HG03103 (cell line): ENCODE data around the gene FRMD3.
"Not testable (repeated sequence)": the region's sequence is repeated elsewhere in the genome, so short reads cannot be mapped to it uniquely, and the experiment has no call there.

Experiments
- ATAC-seq: cut with Tn5 transposase; IDR thresholded peaks from one replicate; pipeline ENCODE4 v1.9.1; 2021; ENCODE audit warnings: low read depth; ENCODE audit not compliant: unreplicated experiment

FRMD3 gene

DNA sequence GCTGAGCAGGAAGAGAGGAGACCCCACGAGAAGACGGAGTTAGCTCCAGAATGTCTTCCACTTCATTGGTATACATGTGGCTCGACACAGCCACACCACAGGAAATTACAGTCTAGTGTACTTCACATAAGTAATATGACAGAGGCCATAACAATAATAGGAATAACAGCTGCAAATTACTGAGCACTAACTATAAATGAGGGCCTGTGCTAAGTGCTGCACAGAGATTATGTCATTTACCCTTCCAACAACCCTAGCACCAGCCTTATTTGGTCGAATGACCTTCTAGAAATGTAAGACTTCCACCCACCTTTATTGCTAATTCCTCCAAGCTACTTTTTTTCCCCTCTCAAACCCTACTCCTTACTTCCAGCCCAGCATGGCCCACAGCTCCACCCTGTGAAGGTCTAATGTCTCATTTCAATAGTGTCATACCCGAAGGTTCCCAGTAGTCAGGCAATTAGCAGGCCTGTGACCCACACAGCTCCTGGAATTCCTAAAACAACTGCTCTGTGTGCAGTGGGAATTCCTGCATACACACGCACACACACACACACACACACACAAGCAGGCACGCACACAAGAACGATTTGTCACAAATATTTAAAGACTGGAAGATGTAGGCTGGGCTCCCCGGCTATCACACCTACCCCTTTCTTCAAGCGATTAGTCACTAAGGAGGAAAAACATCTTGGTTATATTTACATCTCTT lies 134.5 kb downstream of the FRMD3 start:
- ATAC-seq: no peak

DNA sequence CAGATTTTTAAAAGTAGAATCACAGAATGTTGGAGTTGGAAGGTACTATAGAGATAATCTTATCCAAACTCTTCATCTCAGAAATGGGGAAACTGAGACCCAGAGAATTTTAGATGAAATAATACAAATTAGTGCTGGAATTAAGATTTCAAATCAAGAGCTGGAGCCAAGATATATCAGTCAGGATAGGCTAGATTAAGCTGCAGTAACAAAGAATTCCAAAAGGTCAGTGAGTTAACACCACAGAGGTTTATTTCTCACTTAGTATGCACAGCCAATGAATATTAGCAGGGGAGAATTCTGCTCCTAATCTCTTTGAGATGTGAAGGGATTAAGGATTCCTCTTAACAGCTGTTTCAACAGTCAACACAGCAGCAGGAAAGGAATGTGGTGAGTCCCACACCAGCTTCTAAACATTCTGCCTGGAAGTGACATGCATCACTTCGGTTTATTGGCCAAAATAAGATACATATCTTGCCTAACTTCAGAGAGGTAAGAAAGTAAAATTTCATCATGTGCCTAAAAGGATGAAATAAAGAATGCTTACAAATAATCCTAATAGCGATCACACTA lies 136.8 kb downstream of the FRMD3 start:
- ATAC-seq: no peak

- ATAC-seq: no peak
Measured at GRCh38 chr9:83396813-83397212, 141.4 kb downstream of the FRMD3 start.

DNA sequence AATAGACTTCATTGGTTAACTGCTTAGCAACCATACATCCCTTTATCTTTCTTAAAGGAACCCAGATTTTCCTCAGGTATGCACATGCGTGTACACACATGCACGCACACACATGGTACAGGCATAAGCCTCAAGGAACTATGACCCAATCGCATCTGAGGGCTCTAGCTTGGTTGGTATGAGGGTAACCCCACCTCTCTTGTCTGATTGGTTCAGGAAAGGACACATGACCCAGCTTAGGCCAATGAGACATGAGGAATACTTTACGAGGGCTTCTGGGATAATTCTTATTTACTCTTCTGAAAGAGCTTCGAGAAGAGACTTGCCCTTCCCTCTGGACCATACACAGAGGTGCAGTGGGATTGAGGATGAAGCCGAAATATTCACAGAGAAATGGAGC lies 141.9 kb downstream of the FRMD3 start:
- no peak for ATAC-seq

DNA sequence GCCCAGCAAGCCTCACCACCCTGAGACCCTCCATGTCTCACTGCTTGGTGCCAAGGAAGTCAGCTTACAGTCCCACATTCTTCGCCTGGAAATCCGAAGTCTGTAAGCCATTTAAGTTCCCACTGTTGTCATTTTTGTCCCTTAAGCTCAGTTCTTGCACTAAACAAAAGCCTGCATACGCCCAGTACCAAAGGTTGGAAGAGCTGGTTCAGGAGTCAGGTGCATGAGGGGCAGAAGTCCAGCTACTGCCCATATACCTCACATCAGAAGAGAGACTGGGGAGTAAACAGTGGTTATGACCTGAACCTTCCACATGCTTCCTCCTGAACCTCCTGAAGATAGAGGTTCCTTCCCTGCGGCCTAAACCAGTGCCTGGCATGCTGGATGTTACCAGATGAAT lies 146.0 kb downstream of the FRMD3 start:
- no peak for ATAC-seq

- ATAC-seq: no peak
Measured at GRCh38 chr9:83388346-83388745, 149.9 kb downstream of the FRMD3 start.

DNA sequence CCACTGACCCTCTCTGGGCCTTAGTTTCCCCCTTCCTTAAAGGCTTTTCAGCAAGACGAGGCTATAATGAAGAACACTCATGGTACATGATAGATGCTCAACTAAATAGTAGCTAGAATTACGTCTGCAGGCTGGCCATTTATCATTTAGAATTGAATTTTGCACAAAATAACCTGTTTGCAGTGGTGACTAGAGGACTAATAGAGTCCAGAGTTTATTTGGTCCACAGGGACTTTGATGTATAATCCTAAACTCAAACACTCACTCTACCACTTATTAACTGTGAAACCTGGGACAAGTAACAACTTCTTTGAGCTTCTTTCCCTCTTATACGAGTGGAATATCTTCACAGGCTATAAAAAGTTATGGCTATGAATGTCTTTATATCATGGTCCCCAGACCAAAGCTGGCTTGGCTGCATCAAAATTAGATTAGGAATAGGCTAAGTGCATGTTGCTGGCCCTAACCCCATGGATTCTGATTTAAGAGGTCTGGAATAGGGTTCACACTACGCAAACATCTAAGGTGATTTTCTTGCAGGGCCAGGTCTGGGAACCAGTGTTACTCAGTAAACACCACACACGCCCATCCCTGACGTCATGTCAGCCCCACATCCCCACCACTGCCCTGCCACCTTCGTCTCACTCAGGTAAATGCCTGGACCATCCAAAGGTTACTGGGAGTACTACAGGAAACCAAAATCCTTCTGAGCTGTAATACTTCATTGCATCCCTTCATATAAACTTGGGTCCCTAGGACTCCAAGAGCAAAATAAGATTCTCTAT lies 150.6 kb downstream of the FRMD3 start:
- ATAC-seq: no peak

- ATAC-seq: no peak
Measured at GRCh38 chr9:83385317-83385716, 152.9 kb downstream of the FRMD3 start.

- no peak for ATAC-seq
Measured at GRCh38 chr9:83384214-83384613, 154.0 kb downstream of the FRMD3 start.

DNA sequence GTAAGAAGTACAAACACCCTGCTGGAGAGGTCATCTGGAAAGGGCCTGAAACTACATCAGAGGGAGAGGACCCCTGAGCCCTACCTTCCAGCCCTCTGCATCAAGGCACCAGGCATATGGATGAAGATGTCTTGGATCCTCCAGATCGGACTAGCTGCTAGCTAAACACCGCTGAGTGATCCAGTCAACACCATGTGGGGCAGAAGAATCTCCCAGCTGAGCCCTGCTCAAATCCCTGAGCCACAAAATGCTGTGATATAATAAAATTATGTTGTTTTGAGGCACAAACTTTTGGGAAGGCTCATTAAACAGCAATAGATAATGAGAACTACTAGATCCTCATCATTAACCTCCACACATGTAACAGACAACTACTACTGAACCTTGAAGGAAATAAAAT lies 155.2 kb downstream of the FRMD3 start:
- no peak for ATAC-seq

DNA sequence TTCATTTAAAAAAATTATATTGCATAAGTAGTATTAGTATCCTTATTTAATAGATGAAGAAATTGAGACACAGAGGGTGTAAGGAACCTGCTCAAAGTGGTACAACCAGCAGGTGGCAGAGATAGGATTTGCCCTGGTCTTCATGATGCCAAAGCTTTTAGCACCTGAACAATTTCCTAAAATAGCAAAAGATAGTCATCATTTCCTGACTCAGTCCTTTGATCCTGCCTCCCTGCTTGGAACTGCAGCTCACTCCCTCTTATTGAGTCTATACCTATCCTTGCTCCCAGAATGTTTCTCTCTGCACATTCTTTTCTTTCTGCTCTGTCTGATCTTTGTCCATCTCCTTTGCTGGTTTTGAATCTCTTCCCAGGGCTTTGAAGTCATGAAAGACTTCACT lies 155.8 kb downstream of the FRMD3 start:
- no peak for ATAC-seq

- ATAC-seq: no peak
Measured at GRCh38 chr9:83379045-83379444, 159.2 kb downstream of the FRMD3 start.

- no peak for ATAC-seq
Measured at GRCh38 chr9:83372957-83373356, 165.2 kb downstream of the FRMD3 start.

GRCh38 chr9:83367326-83367725 lies 170.9 kb downstream of the FRMD3 start:
- no peak for ATAC-seq

DNA sequence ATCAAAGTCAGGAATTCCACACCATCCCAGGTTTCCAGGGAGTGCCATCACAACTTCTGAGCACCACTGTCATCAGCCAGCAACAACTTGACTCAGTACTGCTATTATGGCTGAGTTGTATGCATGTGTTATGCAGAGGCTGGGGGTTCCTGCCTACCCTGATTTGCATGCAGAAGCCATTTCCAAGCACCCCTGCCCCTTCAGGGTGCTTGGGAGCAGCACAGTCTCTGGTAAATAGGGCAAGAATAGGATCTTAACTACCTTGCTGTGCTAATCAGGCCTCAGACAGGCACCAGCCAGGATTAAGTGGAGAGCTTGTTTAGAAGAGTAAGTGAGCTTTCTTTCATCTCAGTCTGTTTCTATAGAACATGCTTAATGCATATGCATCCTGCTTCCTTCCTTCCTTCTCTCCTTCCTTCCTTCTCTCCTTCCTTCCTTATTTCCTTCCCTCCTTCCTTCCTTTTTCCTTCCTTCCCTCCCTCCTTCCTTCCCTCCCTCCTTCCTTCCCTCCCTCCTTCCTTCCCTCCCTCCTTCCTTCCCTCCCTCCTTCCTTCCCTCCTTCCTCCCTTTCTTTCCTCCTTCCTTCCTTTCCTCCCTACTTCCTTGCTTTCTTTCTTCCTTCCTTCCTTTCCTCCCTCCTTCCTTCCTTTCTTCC lies 175.7 kb downstream of the FRMD3 start:
- ATAC-seq: no peak

DNA sequence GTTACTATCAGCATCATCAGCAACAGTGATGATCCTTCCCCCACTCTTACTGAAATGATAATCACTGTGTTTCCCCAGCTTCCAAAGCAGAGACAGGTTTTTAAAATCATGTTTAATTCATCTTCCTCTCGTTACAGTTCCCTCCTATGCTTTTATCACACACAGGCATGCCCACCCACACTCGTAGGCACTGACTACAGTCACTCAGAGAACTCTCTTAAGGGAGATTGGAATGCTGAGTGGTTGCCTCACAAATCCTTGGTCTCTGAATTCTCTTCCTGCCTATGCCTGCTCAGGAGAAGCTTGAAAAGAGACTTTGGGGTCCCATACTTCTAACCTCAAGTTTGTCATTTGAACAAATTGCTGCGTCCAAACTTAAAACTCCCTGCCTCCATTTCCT lies 179.2 kb downstream of the FRMD3 start:
- ATAC-seq: no peak

DNA sequence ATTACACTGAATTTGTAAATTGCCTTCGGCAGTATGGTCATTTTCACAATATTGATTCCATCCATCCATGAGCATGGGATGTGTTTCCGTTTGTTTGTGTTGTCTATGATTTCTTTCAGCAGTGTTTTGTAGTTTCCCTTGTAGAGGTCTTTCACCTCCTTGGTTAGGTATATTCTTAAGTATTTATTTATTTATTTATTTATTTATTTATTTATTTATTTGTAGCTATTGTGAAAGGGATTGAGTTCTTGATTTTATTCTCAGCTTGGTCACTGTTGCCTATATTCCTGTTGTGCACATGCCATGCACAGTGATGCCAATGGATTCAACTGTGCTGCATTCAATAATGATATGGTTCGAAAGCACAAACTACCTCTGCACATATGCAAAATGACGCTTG lies 179.7 kb downstream of the FRMD3 start:
- not testable (repeated sequence) for ATAC-seq

- no peak for ATAC-seq
Measured at GRCh38 chr9:83355729-83356151, 182.5 kb downstream of the FRMD3 start.

GRCh38 chr9:83355024-83355444 lies 183.2 kb downstream of the FRMD3 start:
- no peak for ATAC-seq

DNA sequence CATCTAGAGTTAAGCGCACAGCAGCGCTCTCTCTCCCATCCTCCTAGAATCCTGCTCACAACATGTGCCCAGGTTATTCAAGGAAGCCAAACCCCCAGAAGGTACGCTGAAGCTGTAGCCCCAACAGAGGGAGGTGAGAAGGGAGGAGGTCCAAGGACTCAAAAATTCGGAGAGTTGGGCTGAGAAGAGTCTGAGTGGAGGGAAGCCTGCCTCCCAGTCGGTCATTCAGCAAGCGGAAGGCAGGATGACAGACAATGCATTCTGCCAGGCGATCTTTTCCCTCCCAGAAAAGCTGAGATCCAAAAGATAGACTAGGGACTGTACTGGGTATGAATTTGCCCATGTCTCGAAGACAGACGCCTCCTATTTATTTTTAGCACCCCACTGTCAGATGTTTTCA lies 189.2 kb downstream of the FRMD3 start:
- ATAC-seq: no peak
